Stimulated activated CD4-positive, alpha-beta T cell treated with anti-CD3 and anti-CD28 coated beads, Interleukin-4, amount 100 ng/mL, for 4 hours (primary cell): ENCODE measurements around the gene GGA3.
A peak's percentile ranks its signal among the peaks of the same experiment; 100 is the strongest.
"Not testable (repeated sequence)": the region's sequence is repeated elsewhere in the genome, so short reads cannot be mapped to it uniquely, and the experiment has no call there.

ENCODE experiments used
- DNase-seq, 2 experiments: peaks; one replicate each; pipeline ENCODE4 v3.0.0-alpha.2; 2020

The GGA3 gene

DNA sequence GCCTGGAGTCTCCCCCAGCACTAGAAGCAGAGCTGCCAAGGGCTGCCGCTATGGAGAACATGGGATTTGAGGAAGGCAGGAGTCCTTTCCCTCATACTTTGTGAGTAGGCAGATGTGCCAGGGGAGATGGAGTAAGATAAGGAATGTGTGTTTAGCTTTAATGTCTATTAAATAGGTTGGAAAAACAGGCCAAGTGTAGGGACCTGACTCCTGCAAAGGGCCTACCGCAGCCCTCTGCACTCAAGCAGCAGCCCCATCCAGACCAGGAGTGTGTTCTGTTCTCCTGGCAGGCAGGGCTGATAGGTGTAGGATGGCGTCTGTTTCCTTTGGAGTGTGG, 11.4 kb upstream of the GGA3 start:
- DNase-seq, result no peak

GRCh38 chr17:75271955-75272847, 10.8 kb upstream of the GGA3 start:
- no peak for DNase-seq

DNA sequence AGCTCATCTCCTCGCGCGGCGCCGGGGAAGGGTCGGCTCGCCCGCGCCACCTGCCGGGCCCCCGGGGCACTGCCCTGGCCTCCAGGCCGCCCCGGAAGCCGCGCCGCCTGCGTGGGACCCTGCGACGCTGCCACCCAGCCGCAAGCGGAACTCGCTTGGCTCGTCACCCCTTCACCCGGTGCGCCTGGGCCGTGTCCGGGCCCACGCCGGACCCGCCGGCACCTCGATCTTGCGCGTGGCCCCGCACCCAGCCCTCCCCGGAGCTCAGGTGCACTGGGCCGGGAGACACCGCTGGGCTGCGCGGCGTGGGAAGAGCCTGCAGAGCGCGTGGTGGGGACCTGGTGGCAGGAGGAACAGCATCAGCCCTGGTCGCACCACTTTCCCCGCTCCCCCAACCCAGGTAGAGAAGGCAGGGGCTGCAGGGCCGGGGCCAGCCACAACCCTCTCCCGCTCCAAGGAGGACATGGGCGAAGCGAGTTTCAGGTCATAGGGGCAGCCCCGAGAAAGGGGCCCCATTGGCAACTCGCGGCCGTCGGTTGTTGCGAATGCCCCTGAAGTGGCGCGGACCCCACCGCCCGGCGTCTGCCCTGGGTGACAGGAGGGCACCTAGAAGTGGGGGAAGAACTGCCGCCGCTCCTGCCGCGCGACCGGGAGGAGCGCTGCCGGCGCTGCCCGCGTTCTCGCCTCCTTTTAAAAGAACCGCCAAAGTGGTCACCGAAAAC, 10.0 kb upstream of the GGA3 start:
- DNase-seq, result peak; percentile 84 to 90

GRCh38 chr17:75270966-75271232, 9.5 kb upstream of the GGA3 start, which contains the start of gene MIF4GD:
Gene MIF4GD (minus strand): TSS chr17:75271231. CDS start chr17:75270195, 1,036 bp downstream.
- DNase-seq, result no peak

DNA sequence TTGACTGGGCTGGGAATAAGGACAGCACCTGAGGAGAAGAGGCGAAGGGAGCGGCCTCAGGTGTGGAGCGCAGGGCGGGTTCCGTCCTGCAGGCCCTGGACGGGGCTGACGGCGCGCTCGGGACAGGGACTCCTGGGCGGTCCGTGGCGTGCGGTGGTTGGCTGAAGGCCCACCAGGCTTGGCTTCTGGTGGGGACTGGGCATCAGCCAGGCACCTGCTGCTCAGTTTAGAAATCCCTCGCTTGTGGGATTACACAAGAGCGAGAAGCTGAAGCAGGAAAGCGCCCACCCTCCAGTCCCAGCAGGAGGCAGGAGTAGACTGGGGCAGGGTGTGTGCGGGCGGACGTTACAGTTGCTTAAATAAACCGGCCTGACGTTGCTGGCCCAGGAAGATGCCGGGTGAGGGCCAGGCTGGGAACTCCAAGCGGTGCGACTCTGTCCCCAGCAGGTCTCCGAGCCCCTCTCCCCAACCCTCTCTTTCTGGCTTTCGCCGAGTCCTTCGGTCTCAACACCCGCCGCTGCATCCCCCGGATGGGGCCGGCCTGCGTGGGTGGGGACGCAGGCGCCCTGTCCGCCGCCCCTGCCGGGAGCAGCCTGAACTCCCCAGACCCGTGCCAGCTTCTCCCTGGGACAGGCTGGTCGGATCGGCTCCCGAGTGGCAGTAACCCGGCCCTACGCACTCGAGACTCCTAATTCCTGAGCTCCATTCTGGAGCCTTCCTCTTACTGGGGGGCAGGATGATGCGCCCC, 9.0 kb upstream of the GGA3 start:
- peak; percentile 33 to 60 for DNase-seq

DNA sequence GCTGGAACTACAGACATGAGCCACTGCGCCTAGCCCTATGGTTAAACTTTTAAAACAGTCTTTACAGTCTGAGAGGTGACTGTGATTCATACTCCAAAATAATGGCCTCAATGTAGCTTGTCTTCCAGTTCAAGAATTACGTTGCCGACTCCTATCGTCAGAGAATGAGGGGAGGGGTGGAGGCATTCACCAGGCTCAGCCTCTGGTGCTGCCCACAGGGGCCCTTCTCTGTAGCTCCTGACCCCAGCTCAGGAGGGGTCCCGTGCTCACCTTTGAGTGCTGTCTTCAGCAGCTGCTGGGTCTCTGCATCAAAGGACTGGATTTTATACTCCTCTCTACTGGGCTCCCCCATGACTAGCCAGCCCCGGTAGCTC, 8.4 kb upstream of the GGA3 start:
- no peak for DNase-seq

DNA sequence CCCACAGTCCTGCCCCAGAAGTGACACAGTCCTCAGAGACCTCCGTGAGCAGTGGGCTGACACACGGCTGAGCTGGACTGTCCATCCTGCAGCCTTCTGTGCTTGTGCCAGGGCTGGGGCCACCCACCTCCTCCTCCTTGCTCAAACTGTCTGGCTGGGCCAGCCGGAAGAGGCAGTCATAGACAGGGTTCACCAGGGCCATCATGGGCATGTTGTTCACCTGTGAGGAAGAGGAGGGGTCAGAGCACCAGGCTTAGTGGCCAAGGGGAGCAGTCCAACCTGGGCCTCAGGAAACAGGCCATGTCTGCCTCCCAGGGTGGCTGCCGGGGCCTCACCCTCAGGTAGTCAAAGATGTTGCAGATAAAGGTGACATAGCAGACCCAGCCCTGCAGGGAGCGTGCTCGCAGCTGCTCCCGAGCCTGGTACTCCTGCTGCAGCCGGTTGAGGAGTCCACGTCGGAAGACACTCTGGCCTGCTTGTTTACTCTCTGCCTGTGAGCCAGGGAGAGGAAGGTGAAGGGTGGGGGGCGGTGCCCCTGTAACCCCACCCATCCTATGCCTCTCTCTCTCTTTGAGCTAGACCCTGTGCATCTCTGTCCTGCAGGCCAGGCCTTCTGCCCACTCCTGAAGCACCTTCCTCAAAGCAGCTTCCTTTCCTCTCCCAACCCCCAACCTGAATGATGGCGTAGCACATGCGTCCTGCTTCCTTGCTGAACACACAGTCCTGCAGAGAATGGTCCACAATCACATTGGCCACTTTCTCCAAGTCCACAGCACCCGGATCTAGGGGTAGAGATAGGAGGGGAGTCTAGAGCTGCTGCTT, 6.2 kb upstream of the GGA3 start:
- no peak for DNase-seq

DNA sequence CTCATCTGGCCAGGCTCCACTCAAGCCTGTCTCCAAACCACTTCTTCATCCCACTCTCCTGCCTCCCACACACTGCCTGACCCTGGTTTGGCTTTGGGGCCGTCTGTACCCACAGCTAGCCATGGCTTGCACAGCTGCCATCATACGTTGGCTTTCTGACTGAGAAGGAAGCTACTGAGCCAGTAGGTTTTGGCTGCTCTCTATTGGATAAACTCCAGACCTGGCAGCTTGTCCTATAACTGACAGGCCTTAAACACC, 5.7 kb upstream of the GGA3 start:
- DNase-seq, result no peak

DNA sequence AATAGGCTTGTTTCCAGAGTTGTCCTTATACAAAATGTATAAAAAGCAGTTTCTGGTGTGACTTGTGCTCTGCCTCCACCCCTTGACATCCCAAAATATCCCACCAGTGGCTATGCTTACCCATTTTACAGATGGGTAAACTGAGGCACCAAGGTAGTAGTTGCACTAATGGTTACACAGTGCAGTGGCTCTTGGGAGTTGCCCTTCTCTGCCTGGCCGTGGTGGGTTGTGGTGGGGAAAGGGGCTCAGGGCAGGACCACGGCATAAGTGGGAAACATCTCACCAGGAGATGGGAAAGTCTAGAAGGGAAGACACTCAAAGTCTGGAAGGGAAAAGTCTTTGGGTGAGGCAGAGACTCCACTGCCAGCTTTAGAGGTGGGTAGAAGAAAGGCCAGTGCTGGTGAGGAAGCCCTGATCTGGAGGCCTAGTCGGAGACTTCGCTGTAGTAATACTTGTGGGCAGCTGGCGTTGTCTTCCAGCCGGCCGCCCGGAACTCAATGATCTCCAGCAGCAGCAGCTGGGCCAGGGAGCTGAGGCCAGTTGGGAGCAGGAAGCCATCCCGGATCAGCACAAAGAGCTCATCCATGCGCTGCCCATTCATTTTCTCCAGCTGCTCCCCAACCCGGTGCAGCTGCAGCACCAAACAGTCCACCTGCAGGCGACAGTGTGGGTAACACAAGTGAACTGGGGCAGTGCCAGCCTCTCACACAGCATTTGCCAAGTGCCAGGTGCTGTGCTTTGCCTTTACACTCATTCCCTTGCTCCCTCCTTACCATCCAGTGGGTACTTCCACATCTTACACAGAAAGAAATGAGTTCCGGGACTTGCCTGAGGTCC, 5.1 kb upstream of the GGA3 start:
- DNase-seq, result no peak

DNA sequence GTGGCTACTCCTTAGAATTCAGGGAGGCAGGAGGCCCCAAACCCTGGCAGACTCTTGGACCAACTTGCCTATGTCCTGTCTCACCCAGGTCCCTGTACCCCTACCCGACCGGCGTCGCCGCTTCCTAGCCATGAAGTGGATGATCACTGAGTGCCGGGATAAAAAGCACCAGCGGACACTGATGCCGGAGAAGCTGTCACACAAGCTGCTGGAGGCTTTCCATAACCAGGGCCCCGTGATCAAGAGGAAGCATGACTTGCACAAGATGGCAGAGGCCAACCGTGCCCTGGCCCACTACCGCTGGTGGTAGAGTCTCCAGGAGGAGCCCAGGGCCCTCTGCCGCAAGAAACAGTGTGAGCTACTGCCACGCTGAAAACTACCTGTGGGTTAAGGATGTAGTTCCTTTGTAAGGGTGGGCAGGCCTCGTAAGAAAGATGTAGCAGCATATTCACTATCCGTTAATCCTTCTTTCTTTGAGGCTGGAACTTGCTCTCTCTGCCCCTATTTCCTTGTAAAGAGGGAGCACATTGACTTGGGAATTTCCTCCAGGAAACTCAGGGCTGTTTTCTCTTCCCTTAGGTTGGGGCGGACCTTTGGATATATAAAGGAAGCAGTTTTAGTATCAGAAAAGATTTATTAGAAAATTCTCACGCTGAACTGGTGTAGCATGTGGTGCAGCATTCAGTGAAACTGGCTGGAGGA, 4.4 kb upstream of the GGA3 start:
- no peak for DNase-seq

GRCh38 chr17:75263055-75263454, 1.6 kb upstream of the GGA3 start:
- DNase-seq, result no peak

DNA sequence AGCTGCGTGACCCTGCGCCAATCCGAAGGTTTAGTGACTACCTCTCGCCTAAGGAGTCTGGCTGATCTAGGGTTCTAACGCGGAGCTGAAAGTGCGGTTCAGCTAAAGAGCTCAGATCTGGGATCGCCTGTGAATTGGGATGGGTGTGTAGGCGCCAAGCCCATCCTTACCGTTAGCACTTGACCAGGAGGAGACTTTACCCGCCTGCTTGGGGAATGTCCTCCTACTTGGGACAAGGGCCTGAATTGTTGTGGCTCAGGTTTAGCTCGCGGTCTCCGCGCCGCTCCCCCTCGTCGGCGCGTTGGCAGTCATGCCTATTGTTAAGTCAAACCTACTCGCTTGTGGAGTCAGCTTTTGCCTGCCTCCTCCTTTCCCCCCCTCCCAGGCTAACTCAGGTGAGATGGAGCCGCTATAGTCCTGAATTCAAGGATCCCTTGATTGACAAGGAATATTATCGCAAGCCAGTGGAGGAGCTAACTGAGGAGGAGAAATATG, 753 bp upstream of the GGA3 start:
- no peak for DNase-seq

DNA sequence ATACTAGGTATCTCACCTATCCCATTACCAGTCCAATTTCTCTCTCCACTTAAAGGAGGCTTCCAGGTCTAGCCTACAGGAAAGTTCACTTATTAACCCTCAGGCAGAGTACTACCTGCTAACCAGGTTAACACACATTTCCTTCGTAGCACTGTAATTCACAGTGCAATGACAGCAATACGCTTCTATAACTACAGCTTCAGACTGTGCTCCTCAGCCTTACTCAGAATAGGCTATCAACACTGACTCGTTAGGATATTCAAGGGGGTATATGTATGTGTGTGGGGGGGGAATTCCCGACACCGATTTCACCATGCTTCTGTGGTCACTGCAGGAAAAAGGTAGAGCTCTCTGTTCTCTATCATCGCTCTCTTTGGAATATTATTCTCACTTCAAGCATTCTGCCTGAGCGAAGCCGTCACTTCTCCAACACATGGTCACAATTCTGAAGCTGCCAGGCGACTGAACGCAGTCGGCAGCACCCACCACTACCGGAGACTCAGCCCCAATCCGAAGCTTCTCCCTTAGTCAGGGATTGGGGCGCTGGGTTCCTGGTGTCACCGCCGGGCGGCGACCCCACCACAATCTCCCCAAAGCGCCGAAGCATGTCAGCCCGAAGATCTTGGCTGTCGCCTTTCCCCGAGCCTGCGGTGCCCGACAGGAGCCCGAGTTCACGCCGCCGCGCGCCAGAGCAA, 618 bp downstream of the GGA3 start:
- DNase-seq, result peak in 1 of 2 experiments; percentile 75

- DNase-seq, result not testable (repeated sequence)
Observed at GRCh38 chr17:75257228-75257627, 4.2 kb downstream of the GGA3 start.

DNA sequence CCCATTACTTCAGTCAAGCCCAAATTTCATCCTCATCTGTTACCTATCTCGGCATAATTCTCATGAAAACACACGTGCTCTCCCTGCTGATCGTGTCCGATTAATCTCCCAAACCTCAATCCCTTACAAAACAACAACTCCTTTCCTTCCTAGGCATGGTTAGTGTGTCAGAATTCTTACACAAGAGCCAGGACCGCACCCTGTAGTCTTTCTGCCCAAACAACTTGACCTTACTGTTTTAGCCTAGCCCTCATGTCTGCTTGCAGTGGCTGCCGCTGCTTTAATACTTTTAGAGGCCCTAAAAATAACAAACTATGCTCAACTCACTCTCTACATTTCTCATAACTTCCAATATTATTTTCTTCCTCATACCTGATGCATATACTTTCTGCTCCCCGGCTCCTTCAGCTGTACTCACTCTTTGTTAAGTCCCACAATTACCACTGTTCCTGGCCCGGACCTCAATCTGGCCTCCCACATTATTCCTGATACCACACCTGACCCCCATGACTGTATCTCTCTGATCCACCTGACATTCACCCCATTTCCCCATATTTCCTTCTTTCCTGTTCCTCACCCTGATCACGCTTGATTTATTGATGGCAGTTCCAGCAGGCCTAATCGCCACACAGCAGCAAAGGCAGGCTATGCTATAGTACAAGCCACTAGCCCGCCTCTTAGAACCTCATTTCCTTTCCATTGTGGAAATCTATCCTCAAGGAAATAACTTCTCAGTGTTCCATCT, 5.3 kb downstream of the GGA3 start:
- DNase-seq, result not testable (repeated sequence)

GRCh38 chr17:75252039-75252816, 9.2 kb downstream of the GGA3 start:
- DNase-seq, result no peak

DNA sequence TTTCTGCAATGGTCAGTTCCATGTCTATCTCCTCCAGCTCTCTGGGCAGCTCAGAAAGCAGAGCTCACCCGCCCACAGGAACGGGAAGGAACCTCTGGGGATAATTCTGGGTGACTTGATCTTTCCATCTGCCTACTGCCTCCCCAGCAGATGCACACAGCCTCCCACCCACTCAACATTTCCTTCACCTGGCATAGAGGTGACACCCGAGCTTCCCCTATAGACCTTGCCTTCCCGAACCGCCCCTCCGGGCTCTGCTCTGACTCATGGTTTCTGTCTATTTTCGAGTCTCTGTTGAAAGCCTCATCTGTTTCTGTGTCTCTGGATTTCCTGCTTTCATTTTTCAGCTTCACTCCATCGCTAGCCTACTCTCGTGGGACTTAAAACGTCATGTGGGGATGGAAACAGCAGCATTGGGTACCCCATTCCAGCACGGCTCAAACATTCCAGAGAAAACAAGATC, 11.4 kb downstream of the GGA3 start:
- peak; percentile 69 to 94 for DNase-seq

- peak in 1 of 2 experiments; percentile 20 for DNase-seq
Observed at GRCh38 chr17:75249564-75249963, 11.8 kb downstream of the GGA3 start.

DNA sequence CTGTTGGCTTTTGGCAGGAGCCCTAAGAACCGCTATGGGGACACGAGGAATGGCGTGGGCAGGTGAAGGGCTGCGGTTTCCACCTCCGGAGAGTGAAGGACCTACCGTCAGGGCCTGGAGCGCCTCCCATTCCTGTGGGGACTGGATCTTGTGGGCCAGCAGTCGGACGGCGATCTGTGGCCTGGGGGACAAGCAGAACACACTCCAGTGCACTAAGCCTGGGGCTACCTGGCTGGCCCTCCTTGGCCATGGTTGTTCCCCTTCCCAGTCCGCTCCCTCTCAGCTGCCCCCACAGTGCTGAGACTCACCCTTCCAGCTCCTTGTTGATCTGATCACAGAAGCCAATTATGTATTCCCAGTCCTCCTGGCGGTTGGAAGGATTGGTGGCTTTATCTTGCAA, 15.0 kb downstream of the GGA3 start:
- no peak for DNase-seq
